ENCODE results near the gene CEP85. TPM values are rescaled to one million over a fixed set of nuclear protein-coding genes. Genes with fewer than 3 reads are reported as not detected.

Gene CEP85
- total and polyA plus RNA-seq, 12 donors = 7.0 to 74.5 (median 52.0) TPM

DNA sequence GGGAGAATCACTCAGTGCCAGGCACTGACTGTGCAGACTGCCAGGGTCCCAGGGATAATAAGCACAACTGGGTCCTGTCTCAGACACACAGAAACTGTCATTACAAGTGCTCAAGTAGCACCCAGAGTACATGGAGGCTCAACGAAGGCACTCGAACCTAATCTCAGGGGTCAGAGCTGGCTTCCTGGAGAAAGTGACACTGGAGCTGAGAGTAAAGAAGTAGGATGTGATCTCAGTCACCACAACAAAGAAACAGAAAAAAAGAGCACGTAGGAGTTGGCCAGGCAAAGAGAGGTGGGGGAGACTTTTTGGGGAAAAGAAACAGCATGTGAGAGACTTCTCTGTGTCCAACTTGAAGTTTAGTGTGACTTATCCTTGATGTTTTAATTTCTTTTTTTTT is 42.3 kb upstream of the CEP85 start:
- 23 to 31% methylated on average over 3 of the region's 3 CpGs for WGBS, 2 donors
- Histone ChIP-seq H3K27me3 (peaks cover 0 to 2% (median 0%) of the 10 kb centered on the region in 7 donors), H3K36me3 (no peaks in the 10 kb centered on the region), H3K9me3 (no peaks in the 10 kb centered on the region), H3K27ac (no peak overlapping the region), H3K4me1 (no peaks in the 10 kb centered on the region), H3K4me3 (no peak overlapping the region)
- intact Hi-C loops (cut with DNase I) = no loop called here
- TF ChIP-seq, protein P1, sequence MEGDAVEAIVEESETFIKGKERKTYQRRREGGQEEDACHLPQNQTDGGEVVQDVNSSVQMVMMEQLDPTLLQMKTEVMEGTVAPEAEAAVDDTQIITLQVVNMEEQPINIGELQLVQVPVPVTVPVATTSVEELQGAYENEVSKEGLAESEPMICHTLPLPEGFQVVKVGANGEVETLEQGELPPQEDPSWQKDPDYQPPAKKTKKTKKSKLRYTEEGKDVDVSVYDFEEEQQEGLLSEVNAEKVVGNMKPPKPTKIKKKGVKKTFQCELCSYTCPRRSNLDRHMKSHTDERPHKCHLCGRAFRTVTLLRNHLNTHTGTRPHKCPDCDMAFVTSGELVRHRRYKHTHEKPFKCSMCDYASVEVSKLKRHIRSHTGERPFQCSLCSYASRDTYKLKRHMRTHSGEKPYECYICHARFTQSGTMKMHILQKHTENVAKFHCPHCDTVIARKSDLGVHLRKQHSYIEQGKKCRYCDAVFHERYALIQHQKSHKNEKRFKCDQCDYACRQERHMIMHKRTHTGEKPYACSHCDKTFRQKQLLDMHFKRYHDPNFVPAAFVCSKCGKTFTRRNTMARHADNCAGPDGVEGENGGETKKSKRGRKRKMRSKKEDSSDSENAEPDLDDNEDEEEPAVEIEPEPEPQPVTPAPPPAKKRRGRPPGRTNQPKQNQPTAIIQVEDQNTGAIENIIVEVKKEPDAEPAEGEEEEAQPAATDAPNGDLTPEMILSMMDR (IDR thresholded peaks at IDR 0.05) = no peak
- DNase-seq = no peak
- no peak for ATAC-seq

DNA sequence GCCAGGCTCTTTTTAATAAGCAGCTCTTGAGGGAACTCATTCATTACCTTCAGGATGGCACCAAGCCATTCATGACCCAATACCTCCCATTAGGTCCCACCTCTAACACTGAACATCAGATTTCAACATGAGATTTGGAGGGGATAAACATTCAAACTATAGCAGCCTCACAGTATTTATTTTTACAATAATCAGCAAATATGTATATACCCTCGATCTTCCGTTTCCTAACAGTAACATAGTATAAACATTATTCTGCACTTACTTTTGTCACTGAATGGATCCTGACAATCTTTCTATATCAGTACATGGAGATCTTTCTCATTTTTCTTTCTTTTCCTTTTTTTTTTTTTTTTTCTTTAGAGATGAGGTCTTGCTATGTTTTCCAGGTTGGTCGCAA is 38.2 kb upstream of the CEP85 start:
- Histone ChIP-seq H3K4me3 (no peak overlapping the region), H3K27me3 (peaks cover 0 to 10% (median 0%) of the 10 kb centered on the region in 7 donors), H3K36me3 (no peaks in the 10 kb centered on the region), H3K27ac (no peak overlapping the region), H3K4me1 (peaks cover 0 to 2% (median 0%) of the 10 kb centered on the region in 9 donors), H3K9me3 (no peaks in the 10 kb centered on the region)
- intact Hi-C loops (cut with DNase I) = no loop called here
- DNase-seq (no peak), ATAC-seq (no peak)
- TF ChIP-seq, protein P1 (IDR thresholded peaks at IDR 0.05) = no peak
- 59 to 94% methylated on average over 3 of the region's 3 CpGs for WGBS, 2 donors

DNA sequence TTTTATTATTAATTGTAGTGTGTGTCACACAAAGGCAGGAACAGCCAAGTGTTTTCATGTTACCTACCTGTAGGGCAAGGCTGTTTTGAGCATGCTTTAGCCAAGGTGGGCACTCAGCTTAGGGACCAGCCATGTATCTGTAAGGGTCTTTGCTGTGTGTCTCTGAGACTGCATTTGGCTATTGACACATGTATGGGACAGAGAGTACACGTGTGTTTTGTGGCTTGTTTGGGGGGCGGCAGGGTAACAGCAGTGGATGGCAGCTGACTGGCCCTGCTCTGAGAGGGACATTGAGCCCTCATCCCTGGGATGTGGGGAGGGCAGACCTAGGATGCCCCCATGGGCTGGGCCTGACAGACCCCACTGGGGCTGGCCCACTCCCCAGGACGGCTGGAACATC is 36.7 kb upstream of the CEP85 start:
- H3K27ac ChIP-seq = no peak overlapping the region

DNA sequence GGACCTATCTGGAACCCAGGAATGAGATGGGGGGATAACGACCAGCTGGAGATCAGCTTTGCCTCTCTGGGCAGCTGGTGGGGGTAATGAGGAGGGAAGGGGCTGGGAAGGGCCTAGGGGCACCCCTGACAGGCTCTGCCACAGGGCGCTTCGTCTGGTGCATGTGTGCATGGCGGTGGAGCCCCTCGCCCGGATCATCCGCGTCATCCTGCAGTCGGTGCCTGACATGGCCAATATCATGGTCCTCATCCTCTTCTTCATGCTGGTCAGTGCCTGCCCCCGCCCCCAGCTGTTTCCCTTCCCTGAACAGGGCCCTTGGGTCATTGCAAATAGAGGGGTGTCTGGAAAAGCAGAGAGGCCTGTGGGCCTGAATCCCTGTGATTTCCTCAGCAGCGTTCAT is 36.2 kb upstream of the CEP85 start:
- intact Hi-C loops (cut with DNase I) = no loop called here
- no peaks in the 10 kb centered on the region for H3K36me3 ChIP-seq
- TF ChIP-seq, protein P1 (IDR thresholded peaks at IDR 0.05) = no peak
- WGBS, 2 donors = 87 to 90% methylated on average over 11 of the region's 11 CpGs
- H3K9me3 ChIP-seq = no peaks in the 10 kb centered on the region
- DNase-seq (no peak), ATAC-seq (no peak)
- peaks cover 0 to 12% (median 0%) of the 10 kb centered on the region in 9 donors for H3K4me1 ChIP-seq
- H3K27me3 ChIP-seq = peaks cover 0 to 10% (median 0%) of the 10 kb centered on the region in 7 donors
- H3K4me3 ChIP-seq = no peak overlapping the region
- no peak overlapping the region for H3K27ac ChIP-seq

More for the DNA sequence above, 36.7 kb upstream of the CEP85 start:
- WGBS, 2 donors = 86 to 96% methylated on average over 3 of the region's 3 CpGs
- H3K4me3 ChIP-seq = no peak overlapping the region
- H3K4me1 ChIP-seq = peaks cover 0 to 12% (median 0%) of the 10 kb centered on the region in 9 donors
- peaks cover 0 to 10% (median 0%) of the 10 kb centered on the region in 7 donors for H3K27me3 ChIP-seq
- ATAC-seq (no peak), DNase-seq (no peak)
- H3K36me3 ChIP-seq = no peaks in the 10 kb centered on the region
- intact Hi-C loops (cut with DNase I) = no loop called here
- H3K9me3 ChIP-seq = no peaks in the 10 kb centered on the region
- TF ChIP-seq, protein P1 (IDR thresholded peaks at IDR 0.05) = no peak
